Stomach (tissue), 9 donors: ENCODE results near the gene TMPRSS7. TPM values are rescaled to one million over a fixed set of nuclear protein-coding genes. Genes with fewer than 3 reads are reported as not detected.

Experiments
- DNase-seq, 2 donors: peaks; one replicate each; pipeline versions ENCODE4 v3.0.0 to v3.0.0-alpha.2; 2013 to 2019
- H3K27ac ChIP-seq, 5 donors: fragments of 200-600 bp in 4 of 5; sonication (generic) in 4 of 5; one replicate each; pipeline ENCODE4 v1.5.1; 2013 to 2019; ENCODE audit warnings: mild to moderate bottlenecking in 1 of 5, moderate library complexity in 1 of 5
- H3K27me3 ChIP-seq, 3 donors: fragments of 200-600 bp; sonication (generic); one replicate each; pipeline ENCODE4 v1.5.1; 2017 to 2019; ENCODE audit warnings: mixed run types in 1 of 3
- H3K36me3 ChIP-seq, 4 donors: fragments of 200-600 bp; sonication (generic); 1 replicate in 3 of 4; 2 replicates in 1 of 4; pipeline ENCODE4 v1.5.1; 2016 to 2019
- H3K4me1 ChIP-seq, 4 donors: fragments of 200-600 bp; sonication (generic); one replicate each; pipeline ENCODE4 v1.5.1; 2016 to 2019
- H3K4me3 ChIP-seq, 4 donors: fragments of 200-600 bp; sonication (generic) in 3 of 4; one replicate each; pipeline ENCODE4 v1.5.1; 2016 to 2019; ENCODE audit warnings: mild to moderate bottlenecking in 1 of 4
- H3K9me3 ChIP-seq, 4 donors: fragments of 200-600 bp; sonication (generic); one replicate each; pipeline ENCODE4 v1.5.1; 2016 to 2019
- EP300 ChIP-seq: sonication (generic); formaldehyde crosslinking; IDR thresholded peaks from one replicate; pipeline ENCODE4 v1.6.1; 2017; ENCODE audit warnings: antibody characterized with exemption
- POLR2A ChIP-seq, 4 donors: fragments of 450-650 bp; IDR thresholded peaks; one replicate each; pipeline ENCODE4 v1.6.1; 2016; ENCODE audit warnings: antibody characterized with exemption in 4 of 4, control low read depth in 2 of 4, mild to moderate bottlenecking in 1 of 4, moderate library complexity in 1 of 4
- POLR2AphosphoS5 ChIP-seq, 3 donors: sonication (generic); formaldehyde crosslinking; IDR thresholded peaks; one replicate each; pipeline ENCODE4 v1.6.1; 2016; ENCODE audit warnings: antibody characterized with exemption in 3 of 3
- WGBS, 5 donors: extraction: QIAGEN DNeasy Blood & Tissue Kit in 3 of 5; methylation state at CpG; one replicate each; pipeline versions ENCODE4 v1.1.5 to v1.1.7; 2013 to 2018; 5-methylcytosine and 5-hydroxymethylcytosine counted together
- intact Hi-C: fragments of 100-400 bp; cut with DNase I; formaldehyde crosslinking; loops from one replicate; pipeline ENCODE4 v1.15.1; 2023; ENCODE audit warnings: low total_unique reads
- polyA plus RNA-seq, 3 donors: library from polyadenylated mRNA; stranded (reverse); fragments of 200-250 nt; gene quantifications; one replicate each; pipeline ENCODE4 v1.2.3, GENCODE V29; 2013
- total RNA-seq, 5 donors: library from RNA; depleted of rRNA; stranded (reverse); fragments of >200 nt; gene quantifications; one replicate each; pipeline versions ENCODE4 v1.1.0 to v1.2.3, GENCODE V29; 2014 to 2016
- TF ChIP-seq, protein P1 (sequence below), 7 experiments: fragments of 450-650 bp in 4 of 7; fragments of 200-600 bp in 3 of 7; sonication (generic) in 3 of 7; IDR thresholded peaks; one replicate each; pipeline ENCODE4 v1.5.1; 2016 to 2019; ENCODE audit warnings: antibody characterized with exemption in 7 of 7, control low read depth in 2 of 7, mild to moderate bottlenecking in 1 of 7
- donor health status: healthy with polysubstance abuse.
- donor health status: Bipolar disorder and iron deficiency.
- donor health status: healthy.

TMPRSS7 gene
- total and polyA plus RNA-seq, 8 donors = 0.08 to 0.45 (median 0.12) TPM; not detected in 5

- intact Hi-C loops = no loop called here
- peaks cover 7 to 54% (median 47%) of the 10 kb centered on the region in 4 donors for H3K4me1 ChIP-seq
- H3K4me3 ChIP-seq = peak overlapping the region; percentile 46 to 63 (median 54)
- no peaks in the 10 kb centered on the region for H3K9me3 ChIP-seq
- TF ChIP-seq EP300 (no peak), POLR2A (IDR thresholded peaks at IDR 0.05) (no peak), POLR2AphosphoS5 (IDR thresholded peaks at IDR 0.05) (no peak)
- TF ChIP-seq, protein P1, sequence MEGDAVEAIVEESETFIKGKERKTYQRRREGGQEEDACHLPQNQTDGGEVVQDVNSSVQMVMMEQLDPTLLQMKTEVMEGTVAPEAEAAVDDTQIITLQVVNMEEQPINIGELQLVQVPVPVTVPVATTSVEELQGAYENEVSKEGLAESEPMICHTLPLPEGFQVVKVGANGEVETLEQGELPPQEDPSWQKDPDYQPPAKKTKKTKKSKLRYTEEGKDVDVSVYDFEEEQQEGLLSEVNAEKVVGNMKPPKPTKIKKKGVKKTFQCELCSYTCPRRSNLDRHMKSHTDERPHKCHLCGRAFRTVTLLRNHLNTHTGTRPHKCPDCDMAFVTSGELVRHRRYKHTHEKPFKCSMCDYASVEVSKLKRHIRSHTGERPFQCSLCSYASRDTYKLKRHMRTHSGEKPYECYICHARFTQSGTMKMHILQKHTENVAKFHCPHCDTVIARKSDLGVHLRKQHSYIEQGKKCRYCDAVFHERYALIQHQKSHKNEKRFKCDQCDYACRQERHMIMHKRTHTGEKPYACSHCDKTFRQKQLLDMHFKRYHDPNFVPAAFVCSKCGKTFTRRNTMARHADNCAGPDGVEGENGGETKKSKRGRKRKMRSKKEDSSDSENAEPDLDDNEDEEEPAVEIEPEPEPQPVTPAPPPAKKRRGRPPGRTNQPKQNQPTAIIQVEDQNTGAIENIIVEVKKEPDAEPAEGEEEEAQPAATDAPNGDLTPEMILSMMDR (IDR thresholded peaks at IDR 0.05) = no peak
- H3K27ac ChIP-seq = peak overlapping the region; percentile 84 to 95 (median 89)
- WGBS, 5 donors = 21 to 43% (median 33%) methylated on average over 14 of the region's 14 CpGs
- H3K27me3 ChIP-seq = peaks cover 0 to 7% (median 0%) of the 10 kb centered on the region in 3 donors
- H3K36me3 ChIP-seq = no peaks in the 10 kb centered on the region
- DNase-seq = peak in 1 of 2 donors; percentile 36
These were observed 52.5 kb downstream of the TMPRSS7 start for GRCh38 chr3:112086875-112087524.

DNA sequence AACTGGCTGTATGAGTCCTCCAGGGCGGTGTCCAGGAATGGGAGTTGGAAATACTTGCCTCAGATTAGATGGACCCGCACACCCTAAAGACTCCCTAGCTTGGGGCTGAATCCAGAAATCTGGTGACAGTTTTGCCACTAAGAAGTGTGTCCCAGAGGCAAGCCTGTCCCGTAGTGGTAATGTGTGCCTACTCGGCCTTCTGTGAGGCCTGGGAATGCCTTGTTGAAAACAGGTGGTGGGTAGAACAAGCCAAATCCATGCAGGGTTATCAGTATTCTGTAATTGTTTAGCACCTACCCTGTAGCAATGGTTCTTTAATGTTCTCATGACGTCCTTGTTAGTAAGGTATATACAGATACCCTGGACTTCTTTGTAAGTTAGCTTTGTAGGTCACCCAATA lies 53.2 kb downstream of the TMPRSS7 start:
- Histone ChIP-seq H3K27ac (peak overlapping the region; percentile 84 to 95 (median 89)), H3K9me3 (no peaks in the 10 kb centered on the region), H3K4me1 (peaks cover 7 to 61% (median 53%) of the 10 kb centered on the region in 4 donors), H3K4me3 (peak overlapping the region; percentile 46 to 63 (median 54)), H3K36me3 (no peaks in the 10 kb centered on the region), H3K27me3 (peaks cover 0 to 7% (median 0%) of the 10 kb centered on the region in 3 donors)
- intact Hi-C loops = no loop called here
- no peak for TF ChIP-seq EP300
- TF ChIP-seq, protein P1 (IDR thresholded peaks at IDR 0.05) = no peak
- TF ChIP-seq POLR2A (IDR thresholded peaks at IDR 0.05) = peak in 1 of 4 donors; percentile 27
- TF ChIP-seq POLR2AphosphoS5 (IDR thresholded peaks at IDR 0.05) = peak in 2 of 3 donors; percentile 45 to 65
- 32 to 57% (median 53%) methylated on average over 5 of the region's 5 CpGs for WGBS, 5 donors
- peak; percentile 40 to 43 for DNase-seq

GRCh38 chr3:112088944-112089343 lies 54.4 kb downstream of the TMPRSS7 start:
- H3K27ac ChIP-seq = peak overlapping the region in 4 of 5 donors; percentile 52 to 91 (median 72)
- no peak overlapping the region for H3K4me3 ChIP-seq
- no peak for TF ChIP-seq POLR2A (IDR thresholded peaks at IDR 0.05)
- no peak for TF ChIP-seq EP300
- TF ChIP-seq, protein P1 (IDR thresholded peaks at IDR 0.05) = no peak
- TF ChIP-seq POLR2AphosphoS5 (IDR thresholded peaks at IDR 0.05) = no peak

GRCh38 chr3:112089956-112090886 lies 55.7 kb downstream of the TMPRSS7 start:
- intact Hi-C loops = no loop called here
- peak in 1 of 2 donors; percentile 25 for DNase-seq
- Histone ChIP-seq H3K4me1 (peaks cover 7 to 61% (median 53%) of the 10 kb centered on the region in 4 donors), H3K27ac (peak overlapping the region; percentile 52 to 89 (median 71)), H3K27me3 (peaks cover 0 to 7% (median 0%) of the 10 kb centered on the region in 3 donors), H3K36me3 (peaks cover 0 to 4% (median 0%) of the 10 kb centered on the region in 4 donors), H3K9me3 (no peaks in the 10 kb centered on the region), H3K4me3 (no peak overlapping the region)
- 67 to 79% (median 72%) methylated on average over 9 of the region's 9 CpGs for WGBS, 5 donors
- no peak for TF ChIP-seq POLR2A (IDR thresholded peaks at IDR 0.05)
- no peak for TF ChIP-seq EP300
- TF ChIP-seq POLR2AphosphoS5 (IDR thresholded peaks at IDR 0.05) = no peak
- TF ChIP-seq, protein P1 (IDR thresholded peaks at IDR 0.05) = no peak

More at GRCh38 chr3:112088944-112089343, 54.4 kb downstream of the TMPRSS7 start:
- intact Hi-C loops = no loop called here
- WGBS, 5 donors = 64 to 78% (median 71%) methylated on average over 4 of the region's 4 CpGs
- DNase-seq = no peak
- H3K36me3 ChIP-seq = no peaks in the 10 kb centered on the region
- H3K9me3 ChIP-seq = no peaks in the 10 kb centered on the region
- peaks cover 7 to 66% (median 58%) of the 10 kb centered on the region in 4 donors for H3K4me1 ChIP-seq
- H3K27me3 ChIP-seq = peaks cover 0 to 7% (median 0%) of the 10 kb centered on the region in 3 donors
